T-helper 1 cell treated with Interleukin-12 subunit alpha and Interleukin-12 subunit beta and Interleukin-4 antibody, amounts not matched to agents 30 ng/mL and 1 ng/mL, for 36 hours (primary cell): Measurements from ENCODE around the gene AK8. TPM values are rescaled to one million over a fixed set of nuclear protein-coding genes. Genes with fewer than 3 reads are reported as not detected.
"Not testable (repeated sequence)": the region's sequence is repeated elsewhere in the genome, so short reads cannot be mapped to it uniquely, and the experiment has no call there.

Source experiments
- intact Hi-C: fragments of 100-400 bp; cut with micrococcal nuclease; formaldehyde crosslinking; loops from one replicate; pipeline ENCODE4 v1.15.1; 2024
- total RNA-seq: library from RNA; stranded (reverse); gene quantifications from 2 replicates; pipeline ENCODE4 v1.2.3, GENCODE V29; 2022

The AK8 gene
- total RNA-seq, 1 donor from 2014 or later, result not detected

DNA sequence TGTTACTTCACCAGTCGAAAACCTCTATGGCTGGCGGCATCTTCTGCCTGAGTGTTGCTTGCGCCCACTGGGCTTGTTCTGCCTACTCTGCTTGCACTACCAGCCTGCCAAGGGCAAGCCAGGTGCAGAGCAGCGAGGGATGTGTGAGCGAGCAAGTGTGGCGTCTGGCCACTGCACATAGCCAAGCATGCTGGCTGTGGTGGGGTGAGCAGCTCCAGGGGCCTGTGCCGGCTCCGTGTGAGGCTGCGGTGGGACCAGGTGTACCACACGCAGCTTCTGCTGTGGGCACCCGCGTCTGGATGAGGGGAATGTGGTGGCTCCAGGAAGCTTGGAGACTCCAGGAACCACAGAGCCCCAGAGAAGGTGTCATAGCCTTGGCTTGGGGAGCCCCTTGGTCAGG, 156.4 kb downstream of the AK8 start:
- intact Hi-C loops, result no loop called here

DNA sequence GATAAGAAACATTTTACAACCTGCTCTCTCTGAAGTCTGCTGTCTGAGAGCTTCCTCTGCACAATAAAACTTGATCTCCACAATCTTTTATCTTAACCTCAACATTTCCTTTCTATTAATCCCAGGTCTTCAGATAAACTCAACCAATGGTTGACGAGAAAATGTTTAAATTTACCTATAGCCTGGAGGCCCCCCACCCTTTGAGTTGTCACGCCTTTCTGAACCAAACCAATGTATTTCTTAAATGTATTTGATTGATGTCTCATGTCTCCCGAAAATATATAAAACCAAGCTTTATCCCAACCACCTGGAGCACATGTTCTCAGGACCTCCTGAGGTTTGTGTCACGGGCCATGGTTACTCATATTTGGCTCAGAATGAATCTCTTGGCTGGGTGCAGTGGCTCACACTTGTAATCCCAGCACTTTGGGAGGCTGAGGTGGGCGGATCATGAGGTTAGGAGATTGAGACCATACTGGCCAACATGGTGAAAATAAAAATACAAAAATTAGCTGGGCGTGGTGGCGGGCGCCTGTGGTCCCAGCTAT, 159.6 kb downstream of the AK8 start:
- intact Hi-C loops, result not testable (repeated sequence)

DNA sequence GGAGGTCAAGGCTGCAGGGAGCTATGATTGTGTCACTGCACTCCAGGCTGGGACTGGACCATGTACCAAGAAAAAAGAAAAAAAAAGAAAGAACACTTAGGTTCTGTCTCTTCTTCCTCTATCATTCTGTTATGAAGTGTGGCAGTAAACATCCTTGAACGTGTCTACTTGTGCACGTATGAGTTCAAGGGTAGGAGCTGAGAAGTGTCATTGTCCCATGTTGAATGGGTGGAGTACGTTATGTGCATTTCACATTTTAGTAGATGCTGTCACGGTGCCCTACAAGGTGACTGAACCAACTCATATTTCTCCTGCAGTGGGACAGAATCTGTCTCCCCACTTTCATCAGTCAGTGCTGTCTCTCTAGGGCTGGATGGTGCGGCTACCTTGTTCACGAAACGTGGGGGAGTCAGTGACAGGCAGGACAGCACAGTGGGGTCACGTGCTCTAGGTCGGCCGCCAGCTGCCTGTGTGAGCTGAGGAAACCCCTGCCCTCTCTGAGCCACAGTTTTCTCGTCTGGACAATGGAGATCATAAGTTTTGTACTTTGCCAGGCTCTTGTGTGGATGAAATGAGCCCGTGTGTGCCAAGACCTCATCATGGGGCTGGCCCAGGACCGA, 160.6 kb downstream of the AK8 start:
- intact Hi-C loops, result no loop called here

DNA sequence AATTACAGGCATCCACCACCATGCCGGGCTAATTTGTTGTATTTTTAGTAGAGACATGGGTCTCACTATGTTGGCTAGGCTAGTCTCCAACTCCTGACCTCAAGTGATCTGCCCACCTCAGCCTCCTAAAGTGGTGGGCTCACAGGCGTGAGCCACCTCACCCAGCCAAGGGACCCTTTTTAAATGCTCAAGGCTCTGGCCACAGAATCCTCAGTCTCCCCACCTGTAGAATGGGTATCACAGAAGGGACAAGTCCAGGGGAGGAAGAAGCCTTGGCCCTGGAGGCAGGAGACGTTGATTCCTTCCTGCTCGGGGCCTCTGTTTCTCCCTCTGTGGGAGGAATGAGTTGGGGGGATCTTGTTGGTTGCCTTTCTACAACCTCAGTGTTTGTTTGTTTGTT, 162.1 kb downstream of the AK8 start:
- intact Hi-C loops, result no loop called here

DNA sequence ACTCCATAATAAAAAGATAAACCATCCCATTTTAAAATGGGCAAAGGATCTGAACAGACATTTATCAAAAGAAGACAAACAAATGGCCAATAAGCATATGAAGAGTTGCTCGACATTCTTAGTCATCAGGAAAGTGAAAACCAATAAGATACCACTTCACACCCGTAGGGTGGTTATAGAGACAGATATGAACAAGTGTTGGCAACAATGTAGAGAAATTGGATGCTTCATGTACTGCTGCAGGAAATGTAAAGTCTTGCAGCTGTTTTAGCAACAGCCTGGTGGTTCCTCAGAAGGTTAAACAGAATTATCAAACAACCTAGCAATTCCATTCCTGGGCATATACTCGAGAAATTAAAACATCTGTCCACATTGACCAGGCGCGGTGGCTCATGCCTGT, 165.3 kb downstream of the AK8 start:
- intact Hi-C loops, result no loop called here

DNA sequence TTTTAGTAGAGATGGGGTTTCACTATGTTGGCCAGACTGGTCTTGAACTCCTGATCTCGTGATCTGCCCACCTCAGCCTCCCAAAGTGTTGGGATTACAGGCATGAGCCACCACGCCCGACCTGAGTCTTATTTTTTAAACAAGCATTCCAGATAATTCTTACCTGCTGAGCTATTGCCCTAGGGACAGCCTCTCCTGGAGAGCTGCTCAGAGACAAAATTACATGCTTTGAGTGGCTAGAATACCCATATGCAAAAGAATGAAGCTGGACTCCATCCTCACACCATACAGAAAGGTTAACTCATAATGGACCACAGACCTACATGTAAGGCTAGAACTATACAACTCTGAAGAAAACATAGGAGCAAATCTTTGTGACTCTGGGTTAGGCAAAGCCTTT, 166.2 kb downstream of the AK8 start:
- intact Hi-C loops, result no loop called here

DNA sequence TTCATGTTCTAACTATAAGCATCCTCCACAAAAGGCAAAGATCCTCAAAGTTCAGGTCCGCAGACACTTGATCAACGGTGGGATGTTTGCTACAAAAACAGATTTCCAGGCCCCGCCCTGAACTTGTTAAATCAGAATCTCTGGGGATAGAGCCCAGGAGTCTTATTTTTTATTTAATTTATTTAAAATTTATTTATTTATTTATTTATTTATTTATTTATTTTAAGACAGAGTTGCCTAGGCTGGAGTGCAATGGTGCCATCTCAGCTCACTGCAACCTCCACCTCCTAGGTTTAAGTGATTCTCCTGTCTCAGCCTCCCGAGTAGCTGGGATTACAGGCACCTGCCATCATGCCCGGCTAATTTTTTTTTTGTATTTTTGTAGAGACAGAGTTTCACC, 166.9 kb downstream of the AK8 start:
- intact Hi-C loops, result not testable (repeated sequence)

DNA sequence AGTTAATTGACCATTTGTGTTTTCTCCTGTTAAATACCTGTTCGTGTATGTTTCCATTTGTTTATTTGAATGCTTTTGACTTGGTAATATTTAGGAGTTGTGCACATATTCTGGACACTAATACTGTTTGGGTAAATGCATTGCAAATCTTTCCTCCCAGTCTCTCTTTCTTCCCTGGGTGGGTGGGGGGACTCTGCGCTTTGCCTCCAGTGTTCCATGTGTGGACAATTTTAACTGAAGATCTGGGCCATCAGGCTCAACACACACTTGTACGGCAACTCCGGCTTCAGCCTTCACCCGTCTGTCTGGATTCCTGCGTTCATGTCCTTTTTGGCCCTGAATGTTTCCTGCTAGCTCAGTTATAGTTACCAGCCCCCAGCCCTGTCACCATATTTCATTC, 167.8 kb downstream of the AK8 start:
- intact Hi-C loops, result no loop called here

DNA sequence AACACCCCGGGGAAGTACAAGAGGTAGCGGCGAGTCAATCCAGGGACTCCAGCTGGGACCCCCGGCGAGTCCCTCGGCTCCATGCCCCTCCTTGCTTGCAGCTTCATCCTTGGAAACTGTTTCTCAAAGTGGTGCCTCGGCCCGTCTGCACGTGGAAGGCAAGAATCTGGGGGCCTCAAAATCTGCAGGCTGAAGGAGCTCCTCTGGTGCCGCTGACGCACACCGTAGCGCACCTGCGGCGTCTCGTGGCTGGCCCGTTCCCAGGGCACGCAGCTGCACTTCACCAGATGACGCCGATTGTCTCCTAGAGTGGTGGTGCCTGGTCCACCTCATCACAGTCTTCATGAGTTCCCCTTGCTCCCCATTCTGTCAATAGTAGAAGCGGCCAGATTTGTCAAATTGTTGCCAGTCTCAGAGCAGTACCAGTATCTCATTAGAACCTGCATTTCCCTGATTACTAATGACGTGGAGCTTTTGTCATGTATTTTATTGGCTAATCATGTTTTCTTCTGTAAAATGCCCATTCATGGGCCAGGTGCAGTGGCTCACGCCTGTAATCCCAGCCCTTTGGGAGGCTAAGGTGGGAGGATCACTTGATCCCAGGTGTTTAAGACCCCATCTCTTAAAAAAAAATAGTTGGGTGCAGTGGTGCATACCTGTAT, 169.2 kb downstream of the AK8 start:
- intact Hi-C loops, result no loop called here

DNA sequence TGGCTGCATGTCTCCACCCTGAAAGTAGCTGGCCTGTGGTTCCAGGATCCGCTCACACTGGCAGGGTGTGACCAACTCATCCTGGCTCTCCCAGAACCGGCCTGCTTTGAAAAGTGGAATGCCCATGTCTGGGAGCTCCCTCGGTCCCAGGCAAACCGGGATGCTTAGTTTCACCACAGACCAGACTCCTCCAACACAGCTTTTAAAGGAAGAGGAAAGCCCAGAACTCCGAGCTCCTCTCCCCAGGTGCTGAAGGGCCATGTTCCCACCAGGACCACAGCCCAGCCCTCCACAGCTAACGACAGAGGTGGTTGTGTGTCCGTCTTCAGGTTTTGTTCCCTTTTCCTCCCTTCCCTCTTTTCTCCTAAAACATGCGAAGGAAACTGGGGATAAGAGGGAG, 169.8 kb downstream of the AK8 start:
- intact Hi-C loops, result no loop called here

DNA sequence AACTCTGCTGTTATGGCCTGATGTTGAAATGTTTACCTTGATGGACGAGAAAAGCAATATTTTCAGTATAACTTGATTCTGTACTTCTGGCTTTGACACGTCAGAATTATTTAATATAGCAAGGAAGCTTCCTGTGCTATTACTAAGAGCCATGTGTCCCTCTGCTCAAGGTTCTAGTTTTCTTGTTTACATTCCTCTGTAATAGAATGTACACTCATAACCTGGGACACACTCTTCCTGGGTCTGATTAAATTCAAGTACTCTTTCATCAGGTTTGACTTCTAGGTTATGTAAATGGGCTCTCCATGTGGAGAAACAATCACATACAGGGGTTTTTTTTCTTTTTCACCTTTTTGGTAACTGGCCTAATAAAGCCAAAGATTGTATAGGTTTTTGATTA, 174.7 kb downstream of the AK8 start:
- intact Hi-C loops, result no loop called here

DNA sequence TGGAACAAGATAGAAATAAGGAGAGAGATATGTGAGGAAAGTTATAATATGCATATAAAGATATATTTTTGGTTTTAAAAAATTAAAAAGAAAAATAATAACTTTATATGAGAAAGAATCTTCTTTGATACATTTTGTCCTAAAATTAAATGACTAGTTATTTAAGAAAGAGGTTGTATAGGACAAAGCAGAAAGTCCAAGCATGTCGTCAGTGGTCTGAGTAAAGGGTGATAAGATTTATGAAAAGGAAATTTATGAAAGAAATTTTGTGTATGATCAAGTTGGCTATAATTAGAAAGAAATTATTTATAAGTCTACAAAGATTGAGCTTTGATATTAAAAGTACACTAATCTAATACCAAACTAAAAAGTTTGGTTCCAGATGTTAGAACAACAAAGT, 175.8 kb downstream of the AK8 start:
- intact Hi-C loops, result no loop called here

DNA sequence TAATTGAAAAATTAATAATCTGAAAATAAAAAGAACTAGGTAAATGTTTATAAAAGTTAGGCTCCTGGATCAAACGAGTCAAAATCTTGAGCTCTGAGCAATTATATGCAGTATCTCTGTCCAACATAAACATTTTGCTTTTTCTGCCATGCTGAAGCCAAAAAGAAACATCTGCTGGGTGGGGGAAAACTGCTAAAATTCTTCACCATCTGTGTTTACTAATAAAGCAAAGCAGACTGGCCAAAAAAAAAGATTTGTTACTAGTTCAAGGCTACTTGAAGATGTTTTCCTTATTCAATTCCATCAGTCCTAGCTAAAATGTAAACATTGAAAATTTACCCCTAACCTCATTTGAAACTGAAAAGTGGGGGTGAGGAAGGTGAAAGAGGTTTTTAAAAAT, 178.1 kb downstream of the AK8 start:
- intact Hi-C loops, result no loop called here

DNA sequence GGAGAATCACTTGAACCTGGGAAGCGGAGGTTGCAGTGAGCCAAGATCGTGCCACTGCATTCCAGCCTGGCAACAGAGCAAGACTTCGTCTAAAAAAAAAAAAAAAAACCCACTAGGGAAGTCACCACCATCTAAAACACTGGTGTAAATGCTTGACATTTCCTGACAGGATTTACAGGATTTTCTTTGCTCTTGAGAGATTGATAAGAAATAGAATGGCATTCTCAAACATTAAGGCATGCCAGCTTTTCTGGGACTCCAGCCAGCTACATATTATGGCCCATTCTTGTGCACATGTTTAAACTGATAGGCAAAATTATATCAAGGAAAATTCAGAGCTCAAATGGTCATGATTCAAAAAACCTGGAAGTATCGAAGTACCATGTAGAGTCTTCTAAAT, 179.1 kb downstream of the AK8 start:
- intact Hi-C loops, result no loop called here

DNA sequence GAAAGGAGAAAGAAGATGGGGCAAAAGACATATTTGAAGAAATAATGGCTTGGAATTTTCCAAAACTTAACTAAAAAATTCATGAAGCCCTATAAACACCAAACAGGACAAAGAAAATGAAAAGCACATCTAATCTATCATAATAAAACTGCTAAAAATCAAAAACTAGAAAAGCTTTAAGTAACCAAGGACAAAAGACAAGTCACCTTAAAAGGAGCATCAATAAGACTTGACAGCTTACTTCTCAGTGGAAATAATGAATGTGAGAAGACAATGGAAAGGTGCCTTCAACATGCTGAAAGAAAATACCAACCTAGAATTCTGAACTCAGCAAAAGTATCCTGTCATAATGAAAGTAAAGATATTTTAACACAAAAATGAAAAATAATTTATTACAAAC, 180.9 kb downstream of the AK8 start:
- intact Hi-C loops, result no loop called here

DNA sequence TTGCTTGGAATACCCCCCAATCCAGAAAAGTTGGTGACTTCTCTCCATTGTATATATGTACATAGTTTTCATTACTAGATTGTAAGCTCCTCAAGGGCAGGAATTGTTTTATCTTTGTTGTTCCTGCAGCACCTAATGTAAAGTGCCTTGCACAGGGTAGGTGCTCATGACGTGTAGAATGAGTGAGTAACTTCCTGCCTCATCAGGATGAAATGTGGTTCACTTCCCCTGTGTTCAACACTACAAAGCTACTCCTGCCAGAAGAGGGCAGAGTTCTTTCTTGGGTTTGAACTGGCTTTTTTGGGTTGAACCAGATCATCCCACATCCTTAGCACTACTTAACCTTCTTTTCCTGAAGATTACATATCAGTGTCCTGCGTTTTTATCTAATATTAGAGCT, 183.9 kb downstream of the AK8 start:
- intact Hi-C loops, result loop anchor here (1.0 kb wide), 1 partner anchor 106 kb away; no protein-coding TSS in a partner anchor

DNA sequence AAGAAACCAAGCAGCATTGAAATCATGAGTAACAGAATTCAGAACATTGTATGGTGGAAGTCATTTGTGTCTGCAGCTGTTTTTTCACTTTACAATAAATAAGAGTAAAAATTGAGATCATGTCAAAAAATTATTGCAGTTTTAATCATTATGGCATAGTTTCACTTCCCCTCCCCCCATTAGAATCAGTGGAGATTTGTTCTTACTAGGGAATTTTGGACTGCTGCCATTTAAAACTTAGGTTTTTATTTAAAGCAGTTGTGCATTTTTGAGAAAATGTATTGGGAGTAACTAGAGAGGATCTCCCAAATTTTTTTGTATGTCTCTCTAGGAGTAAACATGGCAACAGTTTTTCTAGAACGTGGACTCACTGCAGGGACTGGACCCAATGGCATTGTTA, 187.4 kb downstream of the AK8 start:
- intact Hi-C loops, result no loop called here

DNA sequence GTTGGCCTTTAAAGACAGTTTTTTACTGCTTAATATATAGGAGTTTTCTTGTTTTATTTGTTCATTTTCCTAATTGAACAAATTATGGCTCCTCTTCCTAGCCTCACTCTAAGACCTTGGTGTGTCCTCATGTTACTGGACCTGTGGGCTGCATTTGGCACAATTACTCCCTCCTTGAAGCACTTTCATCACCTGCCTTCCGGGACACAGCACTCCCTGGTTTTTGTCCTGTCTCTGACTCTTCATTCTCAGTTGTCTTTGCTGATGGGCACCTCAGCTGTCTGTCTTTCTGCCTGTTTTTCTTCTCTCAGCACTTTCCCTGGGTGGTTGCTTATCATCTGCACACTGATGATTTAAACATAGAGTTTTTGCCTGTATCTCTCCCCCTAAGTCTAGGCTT, 194.2 kb downstream of the AK8 start:
- intact Hi-C loops, result no loop called here

DNA sequence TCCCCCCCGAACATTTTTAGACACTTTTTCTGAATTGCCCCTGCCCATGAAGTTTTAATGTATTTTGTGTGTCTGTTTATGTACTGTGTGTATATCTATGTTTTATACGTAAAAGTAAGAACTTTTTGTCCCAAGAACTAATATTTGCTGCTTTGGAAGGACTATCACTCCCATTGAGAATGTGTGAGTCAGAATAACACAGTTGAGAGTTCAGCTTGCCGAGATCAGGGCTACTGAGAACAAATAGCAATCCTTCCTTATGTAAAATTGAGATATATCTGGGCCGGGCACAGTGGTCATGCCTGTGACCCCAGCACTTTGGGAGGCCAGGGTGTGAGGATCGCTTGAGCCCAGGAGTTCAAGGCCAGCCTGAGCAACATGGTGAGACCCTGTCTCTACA, 196.5 kb downstream of the AK8 start:
- intact Hi-C loops, result no loop called here

DNA sequence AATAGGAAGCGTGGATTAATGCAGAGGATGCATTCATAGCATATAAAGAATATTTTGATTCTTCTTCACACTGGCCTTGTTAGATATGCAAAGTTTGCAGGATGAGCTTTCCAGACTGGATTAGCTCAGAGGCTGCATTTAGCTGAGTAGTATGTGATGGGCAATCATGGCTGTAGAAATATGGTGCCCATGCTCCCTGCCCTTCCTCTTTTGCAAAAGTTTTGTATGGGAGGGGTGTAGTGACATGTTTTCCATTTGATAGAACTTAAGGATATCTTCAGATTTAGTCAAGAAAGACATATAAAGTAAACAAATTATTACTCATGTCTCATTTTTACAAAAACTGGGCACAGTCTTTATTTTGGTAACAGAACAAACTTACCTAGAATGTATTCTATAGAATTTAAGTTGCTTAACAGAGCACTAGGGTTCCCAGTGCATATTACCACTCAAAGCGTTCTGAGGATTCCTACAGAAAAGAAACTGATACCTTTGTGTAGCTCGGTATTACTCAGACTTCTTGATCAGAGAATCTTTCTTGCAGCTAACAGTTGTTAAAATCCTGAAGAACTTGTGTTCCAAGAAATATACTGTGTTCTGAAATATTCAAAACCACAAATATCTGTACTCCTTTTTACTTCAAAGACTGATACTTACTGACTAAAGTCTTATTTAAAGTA, 198.0 kb downstream of the AK8 start:
- intact Hi-C loops, result loop anchor here (1.0 to 10.0 kb wide), 2 partner anchors 9 to 465 kb away; no protein-coding TSS in a partner anchor

DNA sequence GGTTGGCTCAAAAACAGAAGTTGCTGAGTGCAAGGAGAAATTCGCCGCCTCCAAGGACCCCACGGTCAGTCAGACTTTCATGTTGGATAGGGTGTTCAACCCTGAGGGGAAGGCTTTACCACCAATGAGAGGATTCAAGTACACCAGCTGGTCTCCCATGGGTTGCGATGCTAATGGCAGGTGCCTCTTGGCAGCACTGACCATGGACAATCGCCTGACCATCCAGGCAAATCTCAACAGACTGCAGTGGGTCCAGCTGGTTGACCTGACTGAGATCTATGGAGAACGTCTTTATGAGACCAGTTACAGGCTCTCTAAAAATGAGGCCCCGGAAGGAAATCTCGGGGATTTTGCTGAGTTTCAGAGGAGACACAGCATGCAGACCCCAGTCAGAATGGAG, 200.1 kb downstream of the AK8 start:
- intact Hi-C loops, result loop anchor here (1.0 to 10.0 kb wide), 2 partner anchors 15 to 467 kb away; no protein-coding TSS in a partner anchor
